Activated T-helper 1 cell treated with anti-CD3 and anti-CD28 coated beads, Interleukin-2, amount 50 U/mL, for 16 hours (primary cell): ENCODE results near the gene B4GALT5.
A peak's percentile ranks its signal among the peaks of the same experiment; 100 is the strongest.
"Not testable (repeated sequence)": the region's sequence is repeated elsewhere in the genome, so short reads cannot be mapped to it uniquely, and the experiment has no call there.

Experiments
- DNase-seq, 2 donors: peaks; one replicate each; pipeline ENCODE4 v3.0.0-alpha.2; 2020; ENCODE audit warnings: low read depth in 1 of 2, low spot score in 1 of 2

The B4GALT5 gene

DNA sequence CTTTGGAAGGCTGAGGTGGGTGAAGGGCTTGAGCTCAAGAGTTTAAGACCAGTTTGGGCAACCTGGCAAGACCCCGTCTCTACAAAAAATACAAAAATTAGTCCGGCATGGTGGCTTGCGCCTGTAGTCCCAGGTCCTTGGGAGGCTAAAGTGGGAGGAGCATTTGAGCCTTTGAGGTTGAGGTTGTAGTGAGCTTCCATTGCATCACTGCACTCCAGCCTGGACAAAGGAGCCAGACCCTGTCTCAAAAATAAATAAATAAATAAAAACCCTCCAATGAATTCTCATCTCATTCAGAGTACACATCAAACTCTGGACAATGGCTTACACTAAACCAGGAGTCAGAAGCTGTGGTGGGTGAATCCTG is 31.8 kb downstream of the B4GALT5 start:
- DNase-seq, result no peak

DNA sequence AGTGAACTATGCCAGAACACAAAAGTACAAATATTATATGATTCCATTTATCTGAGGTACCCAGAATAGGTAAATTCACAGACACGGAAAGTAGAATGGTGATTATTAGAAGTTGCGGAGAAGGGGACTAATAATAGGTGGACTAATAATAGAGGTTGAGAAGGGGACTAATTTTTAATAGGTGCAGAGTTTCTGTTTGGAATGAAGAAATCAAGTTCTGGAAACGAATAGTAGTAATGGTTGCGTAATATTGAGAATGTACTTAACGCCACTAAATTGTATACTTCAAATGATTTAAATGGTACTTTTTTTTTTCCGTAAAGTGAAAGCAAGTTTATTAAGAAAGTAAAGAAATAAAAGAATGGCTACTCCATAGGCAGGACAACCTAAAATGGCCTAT is 33.2 kb downstream of the B4GALT5 start:
- no peak for DNase-seq

DNA sequence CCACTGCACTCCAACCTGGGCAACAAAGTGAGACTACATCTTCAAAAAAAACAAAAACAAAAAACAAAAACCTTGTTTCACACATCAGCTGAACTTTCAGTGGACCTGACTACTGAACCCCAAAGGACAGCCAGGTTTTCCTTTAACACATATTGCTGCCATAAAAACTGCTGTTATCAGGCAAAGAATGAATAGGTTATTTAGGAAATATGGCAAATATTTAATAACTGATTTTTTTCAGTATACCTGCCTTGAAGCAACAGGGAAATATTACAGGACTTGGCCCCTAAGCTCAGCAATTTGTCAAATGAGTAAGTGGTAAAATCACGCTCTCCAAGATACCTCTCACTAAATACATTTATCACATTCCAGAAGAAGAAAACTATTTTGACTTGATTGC is 34.0 kb downstream of the B4GALT5 start:
- DNase-seq, result no peak

DNA sequence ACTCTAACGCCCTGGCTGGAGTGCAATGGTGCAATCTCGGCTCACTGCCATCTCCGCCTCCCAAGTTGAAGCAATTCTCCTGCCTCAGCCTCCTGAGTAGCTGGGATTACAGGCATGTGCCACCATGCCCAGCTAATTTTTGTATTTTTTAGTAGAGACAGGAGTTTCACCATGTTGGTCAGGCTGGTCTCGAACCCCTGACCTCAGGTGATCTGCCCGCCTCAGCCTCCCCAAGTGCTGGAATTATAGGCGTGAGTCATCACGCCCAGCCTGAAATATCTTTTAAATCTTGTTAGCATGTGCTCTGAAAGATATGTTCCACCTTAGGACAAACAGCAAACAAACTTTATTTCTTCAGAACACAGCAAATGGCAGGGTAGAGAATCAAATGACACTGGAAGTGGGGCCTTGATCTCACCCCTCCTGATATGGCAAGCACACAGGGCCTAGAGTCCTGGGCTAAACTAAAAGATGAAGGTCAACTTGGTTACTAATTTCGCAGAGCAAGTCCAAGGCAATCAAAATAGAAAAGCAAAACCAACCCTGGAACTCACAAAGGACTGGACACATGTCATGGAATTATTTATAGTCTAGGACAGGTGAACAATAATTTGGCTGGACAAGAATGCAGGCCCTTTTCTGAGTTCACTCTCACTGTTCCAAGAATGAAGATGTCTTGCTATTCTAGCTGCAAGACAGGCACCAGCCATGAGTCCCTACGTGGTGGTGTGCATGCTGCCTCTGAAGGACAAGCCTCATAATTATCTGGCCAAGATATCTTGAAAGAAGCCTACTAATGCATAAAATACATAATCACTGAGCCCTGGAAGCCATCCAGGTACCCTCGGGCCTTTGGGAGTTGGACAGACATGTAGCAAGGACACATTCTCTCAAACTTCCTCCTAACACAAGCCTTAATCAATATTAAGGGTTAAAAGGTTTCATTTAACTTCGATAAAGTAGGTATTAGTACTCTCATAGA is 35.6 kb downstream of the B4GALT5 start:
- no peak for DNase-seq

DNA sequence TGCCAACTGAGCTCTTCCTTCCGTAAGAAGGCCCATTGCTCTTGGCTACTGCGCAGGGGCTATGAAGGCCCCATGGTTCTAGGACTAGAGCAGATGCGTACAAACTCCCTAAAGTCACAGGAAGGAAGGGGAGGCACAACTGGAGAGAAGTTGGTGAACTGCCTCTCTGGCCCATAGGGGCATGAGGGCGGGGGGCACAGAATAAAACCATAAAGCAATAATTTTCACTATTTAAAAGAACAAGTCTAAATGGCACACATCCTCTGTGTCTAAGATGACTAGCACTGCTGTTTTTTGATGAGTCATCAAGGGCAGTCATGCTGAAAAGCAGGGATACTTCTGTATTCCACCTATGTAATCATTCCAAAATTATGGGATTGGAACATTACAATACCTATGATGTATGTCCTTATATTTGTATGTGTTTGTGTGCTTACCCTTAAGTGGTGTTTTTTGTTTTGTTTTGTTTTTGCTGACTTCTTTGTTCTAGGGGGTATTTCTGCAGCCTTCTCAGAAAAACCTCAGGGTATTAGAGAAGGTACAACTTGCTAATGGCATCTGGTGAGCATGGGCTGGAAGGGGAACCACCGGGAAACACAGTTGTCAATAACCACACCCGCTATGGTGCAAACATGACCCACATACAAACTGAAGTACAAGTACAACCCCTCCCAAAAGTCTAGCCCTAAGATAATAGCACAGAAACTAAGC is 36.9 kb downstream of the B4GALT5 start:
- DNase-seq, result no peak

DNA sequence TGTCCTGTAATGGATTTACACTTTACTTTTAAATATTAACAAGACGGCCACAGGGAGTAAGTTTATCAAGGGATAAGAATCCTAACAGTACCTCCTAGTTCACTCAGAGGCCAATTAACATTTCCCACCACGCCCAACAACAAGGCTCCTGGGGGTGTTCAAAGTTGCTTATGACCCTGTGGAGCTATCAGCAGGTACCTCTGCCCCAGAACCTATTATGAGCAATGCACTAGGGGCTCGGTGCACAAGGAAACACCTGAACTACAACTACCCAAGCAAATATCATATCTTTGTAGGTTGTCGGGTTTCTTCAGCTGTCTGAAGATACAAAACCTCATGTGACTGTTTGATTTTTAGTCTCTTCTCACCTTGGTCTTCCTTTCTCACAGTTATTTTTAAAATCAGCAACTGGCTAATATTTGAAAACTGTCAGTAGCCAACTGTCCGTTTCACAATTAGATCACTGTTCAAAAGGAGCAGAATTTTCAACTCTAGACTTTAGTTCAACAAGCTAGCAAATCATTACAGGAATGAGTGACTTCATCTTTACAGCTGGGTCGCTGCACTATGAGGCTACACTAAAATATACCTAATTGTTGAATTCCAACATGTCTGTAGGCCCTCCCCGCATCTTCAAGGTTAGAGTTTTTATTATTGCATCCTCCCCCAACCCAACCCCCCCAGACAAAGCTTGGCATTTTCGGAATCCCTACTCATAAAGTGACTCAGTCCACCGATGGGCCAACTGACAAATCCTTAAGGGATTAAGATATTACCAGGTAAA is 38.1 kb downstream of the B4GALT5 start:
- DNase-seq, result no peak

DNA sequence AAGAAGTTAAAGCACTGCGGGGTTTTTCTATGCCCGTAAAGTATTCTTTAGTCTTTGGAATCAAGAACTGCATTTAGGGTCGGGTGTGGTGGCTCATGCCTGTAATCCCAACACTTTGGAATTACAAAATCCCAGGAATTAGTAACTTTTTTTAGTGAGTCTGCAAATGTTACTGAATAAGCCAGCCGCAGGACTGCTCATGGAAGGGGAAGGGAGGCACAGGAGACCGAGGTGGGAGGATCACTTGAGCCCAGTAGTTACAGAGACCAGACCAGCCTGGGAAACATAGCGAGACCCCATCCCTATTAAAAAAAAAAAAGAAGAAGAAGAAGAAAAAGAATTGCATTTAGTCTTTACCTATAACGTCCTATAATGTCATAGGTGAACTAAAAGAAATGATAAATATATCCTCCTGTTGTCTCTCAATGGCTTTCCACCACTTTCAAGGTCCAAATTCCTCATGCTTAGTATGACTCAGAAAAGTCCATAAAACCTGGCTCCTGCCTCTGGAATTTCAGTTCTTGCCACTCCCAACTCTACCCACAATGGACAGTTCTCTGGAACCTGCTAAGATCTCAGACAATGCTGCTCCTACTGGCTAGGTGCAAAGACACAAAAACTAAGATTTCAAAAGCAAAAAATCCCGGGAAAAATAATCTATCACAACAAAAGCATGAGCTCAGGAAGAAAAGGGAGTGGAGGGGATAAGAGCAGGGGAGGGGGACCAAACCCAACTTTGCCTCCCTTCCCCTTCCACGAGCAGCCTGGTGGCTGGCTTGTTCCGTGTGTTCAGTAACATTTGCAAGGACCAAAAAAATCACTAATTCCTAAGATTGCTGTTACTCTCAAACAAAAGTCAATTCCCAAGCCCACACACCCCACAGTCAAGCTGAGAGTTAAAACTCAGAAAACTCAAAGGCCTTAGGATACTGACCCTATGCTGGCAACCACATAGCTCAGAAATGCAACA is 39.0 kb downstream of the B4GALT5 start:
- DNase-seq, result no peak

DNA sequence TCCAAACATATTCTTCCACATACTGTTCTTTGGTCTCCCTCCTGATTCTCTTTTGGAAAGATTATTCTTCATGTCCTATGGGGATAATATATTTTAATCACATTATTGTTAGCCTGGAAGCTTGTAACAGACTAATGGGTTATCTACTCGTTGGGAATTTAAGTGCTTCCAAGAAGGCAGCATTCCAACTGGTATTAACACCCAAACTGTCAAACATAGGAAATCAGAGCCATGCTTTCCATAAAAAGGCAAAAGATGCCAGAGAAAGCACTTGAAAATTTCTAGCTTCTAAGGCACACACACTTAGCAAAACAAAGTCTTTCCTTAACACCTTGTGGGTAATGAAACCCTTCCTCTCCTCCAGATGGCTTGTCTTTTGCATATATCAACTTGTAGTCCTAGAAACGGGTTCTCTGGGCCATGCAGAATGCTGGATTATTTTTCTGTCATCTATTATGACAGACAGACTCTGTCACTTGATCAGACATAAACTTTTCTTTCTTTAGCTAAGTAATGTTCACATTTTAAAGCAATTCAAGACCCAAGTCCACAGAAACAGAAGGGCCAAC is 41.5 kb downstream of the B4GALT5 start:
- DNase-seq, result no peak

DNA sequence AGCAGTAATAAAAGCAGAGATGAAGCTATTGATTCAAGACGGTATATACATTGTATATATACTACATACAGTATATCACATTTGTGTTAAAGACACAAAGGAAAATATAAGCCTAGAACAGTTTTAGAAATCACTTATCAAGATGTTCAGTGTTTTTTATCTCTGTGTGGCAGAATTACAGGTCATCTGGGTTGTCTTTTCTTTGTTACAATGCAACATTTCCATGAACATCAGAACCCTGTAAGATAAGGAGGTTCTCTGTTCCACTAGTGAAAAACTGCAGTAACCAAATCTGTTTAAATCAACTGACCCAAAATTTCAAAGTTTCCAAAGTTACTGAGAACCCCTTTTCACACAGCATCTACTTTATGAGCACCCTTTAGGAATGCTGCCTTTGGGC is 42.2 kb downstream of the B4GALT5 start:
- DNase-seq, result no peak

DNA sequence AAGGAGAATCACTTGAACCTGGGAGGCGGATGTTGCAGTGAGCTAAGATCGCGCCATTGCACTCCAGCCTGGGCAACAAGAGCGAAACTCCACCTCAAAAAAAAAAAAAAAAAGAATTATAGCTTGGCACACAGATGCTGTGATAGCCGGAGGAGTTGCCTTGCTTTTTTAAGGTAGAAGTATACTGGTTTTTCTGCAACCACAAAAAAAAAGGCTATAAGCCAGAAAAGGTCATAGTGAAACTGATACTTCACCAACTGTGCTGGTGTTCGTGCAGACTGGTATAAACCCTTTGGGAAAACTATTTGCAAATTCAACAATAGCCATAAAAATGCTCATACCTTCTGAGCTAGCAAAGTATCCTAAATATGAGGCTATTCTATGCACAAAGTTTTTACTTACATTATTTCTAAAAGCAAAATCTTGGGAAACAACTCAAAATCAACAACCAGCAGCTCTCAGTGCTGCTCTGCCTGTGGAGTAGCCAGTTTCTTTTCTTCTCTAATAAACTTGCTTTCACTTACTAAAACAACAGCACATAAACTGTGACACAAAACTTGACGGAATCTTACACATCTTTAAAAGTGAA is 44.0 kb downstream of the B4GALT5 start:
- no peak for DNase-seq

DNA sequence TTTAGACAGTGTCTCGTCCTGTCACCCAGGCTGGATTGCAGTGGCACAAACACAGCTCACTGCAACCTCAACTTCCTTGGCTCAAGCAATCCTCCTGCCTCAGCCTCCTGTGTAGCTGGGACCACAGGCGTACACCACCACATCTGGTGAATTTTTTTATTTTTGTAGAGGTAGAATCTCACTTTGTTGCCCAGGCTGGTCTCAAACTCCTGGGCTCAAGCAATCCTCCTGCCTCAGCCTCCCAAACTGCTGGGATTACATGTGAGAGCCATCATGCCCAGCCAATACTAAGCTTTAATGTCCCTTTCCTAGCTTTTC is 44.8 kb downstream of the B4GALT5 start:
- not testable (repeated sequence) for DNase-seq

DNA sequence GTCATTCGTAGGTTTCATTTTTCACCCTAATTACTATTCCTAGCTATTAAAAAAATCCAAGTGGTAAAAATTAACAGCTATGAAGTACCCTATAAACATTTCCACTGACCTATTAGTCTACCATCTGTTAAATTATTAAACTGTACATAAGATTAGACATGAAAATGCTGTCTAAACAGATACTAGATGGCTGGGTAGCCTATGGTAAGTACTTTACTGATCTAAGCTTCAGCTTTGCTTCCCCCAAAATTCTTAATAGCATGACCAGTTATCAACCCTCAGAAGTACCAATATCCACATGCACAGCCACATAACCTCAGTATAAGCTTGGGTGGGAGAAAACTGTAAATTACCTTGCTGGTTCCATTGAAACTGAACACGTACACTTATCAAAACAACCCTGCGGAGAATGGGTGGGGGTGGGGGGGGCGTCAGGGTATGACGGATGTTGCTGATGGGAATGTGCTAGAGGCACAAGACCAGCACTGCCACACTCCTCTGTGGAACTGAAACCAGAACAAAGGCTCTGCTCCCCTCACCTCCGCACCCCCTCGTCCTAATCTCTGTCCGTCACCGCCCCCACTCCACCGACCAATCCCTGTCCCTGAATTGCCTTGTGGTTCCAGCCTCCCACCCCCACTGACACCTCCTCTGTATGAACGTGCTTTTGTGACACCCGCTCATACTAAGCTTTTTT is 45.3 kb downstream of the B4GALT5 start:
- DNase-seq, result peak; percentile 19 to 49

DNA sequence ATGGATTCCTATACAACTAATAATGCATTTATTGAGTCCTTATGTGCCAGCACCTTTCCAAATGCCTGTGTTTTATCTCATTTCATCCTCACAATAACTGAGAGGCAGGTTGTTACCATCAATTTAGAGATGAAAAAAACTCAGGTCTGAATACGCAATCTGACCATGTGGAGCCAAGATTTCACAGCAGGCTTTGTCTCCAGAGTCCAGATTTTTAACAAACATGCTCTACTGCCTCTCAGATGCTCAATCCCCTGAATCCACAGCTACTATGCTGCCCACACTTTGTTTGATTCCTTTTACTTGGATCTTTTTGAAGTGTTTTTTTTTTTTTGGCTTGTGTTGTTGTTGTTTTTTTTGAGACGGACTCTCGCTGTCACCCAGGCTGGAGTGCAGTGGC is 46.8 kb downstream of the B4GALT5 start:
- DNase-seq, result no peak

DNA sequence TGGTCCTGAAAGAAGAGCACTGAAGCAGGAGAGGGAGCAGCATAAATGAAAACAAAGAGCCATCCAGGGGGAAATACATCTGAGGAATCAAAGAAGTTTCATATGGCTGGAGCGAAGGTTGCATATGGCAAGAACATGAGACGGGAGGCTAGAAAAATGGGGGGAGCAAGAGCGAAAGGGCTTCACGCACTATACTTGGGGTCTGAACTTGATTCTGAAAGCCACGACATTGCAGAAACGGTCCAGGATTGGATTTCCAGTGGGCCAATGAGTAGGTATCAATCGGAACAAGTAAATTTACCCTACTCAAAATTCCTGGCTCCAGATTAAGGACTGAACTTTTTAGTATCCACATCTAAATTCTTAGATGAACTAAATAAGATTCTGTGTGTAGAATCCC is 47.9 kb downstream of the B4GALT5 start:
- DNase-seq, result no peak

DNA sequence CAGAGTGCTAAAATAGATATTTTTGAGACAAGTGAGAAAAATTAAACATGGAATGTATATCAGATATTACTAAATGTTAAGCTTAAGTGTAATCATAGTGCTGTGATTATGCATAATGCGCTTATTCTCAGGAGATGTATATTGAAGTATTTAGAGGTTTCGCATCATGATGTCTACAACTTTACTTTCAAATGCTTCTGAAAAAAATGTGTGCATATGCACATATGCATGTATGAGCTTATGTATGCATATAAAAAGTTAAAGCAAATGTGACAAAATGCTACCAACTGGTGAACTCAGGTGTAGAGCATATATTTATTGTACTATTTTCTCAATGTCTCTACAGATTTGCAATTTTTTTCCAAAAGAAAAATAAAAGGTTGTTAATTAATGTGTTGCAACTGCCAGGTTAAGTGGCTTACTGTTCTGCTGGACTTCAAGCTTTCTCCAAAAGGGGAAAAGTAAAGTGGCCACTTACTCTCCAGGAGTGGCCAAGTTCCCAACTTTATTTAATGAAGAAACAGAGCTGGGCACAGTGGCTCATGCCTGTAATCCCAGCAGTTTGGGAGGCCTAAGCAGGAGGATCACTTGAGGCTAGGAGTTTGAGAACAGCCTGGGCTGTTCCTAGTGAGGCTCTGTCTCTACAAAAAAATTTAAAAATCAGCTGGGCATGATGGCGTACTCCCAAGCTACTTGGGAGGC is 48.9 kb downstream of the B4GALT5 start:
- no peak for DNase-seq

DNA sequence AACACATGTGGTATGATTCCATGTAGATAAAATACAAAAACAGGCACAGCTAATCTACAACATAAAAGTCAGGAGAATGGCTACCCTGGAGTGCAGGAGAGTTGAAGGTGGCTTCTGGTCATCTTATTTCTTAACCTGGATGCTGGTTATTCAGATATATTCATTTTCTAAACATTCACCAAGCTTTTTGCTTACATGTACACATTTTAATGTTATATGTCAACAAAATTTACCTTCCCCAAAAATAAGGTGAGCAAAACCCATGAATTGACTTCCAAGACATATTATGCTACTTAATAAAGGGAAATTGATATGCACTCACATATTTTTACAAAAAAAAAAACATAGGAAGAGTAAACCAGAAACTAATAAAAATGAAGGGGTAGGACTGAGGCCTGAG is 50.6 kb downstream of the B4GALT5 start:
- no peak for DNase-seq

DNA sequence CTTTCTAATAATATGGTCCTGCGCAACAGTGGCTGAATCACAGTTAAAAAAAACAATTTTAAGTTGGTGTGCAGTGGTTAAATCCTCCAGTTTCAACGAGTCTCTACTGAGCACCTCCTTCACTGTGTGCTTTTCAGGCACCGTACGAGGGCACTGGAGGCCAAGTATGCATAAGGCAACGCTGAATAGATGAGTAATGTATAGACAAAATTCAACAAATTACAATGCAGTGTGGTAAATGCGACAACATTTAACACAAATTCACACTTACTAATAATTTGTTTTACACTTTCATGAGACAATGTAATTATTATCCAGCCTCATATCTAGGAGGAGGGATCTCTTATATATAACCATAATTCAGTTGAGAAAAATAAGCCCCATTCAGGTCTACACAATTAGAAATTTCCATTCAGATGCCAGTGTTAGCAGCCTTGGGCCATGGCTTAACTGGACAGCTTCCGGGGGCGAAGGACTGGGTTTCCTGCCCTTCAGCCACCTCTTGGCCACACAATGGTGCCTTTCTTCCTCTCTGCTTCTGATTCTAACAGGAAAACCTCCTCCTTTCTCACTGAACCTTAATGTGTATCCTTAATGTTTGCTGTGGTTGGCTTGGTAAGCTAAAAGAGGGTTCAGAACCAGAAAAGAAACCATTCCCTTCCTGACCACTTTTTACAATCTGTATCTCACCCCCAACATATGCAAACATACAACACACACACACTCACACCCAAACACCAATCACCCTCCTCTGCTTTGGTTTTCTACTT is 51.9 kb downstream of the B4GALT5 start:
- no peak for DNase-seq

DNA sequence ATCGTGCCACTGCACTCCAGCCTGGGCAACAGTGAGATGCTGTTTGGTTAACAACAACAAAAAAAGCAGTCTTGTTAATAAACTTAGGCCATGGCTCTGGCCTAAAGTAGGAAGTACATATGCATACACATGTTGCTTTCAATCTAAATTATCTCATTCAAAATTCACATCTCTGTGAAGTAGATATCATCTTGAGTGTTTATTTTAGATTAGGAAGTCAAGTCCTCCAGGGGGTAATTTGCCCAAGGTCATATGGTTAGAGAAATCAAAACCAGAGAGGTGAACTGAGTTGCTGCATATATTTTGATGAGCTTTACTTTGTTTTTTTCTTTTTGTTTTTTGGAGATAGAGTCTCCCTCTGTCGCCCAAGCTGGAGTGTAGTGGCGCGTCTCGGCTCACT is 52.8 kb downstream of the B4GALT5 start:
- no peak for DNase-seq
